IPS DF 6.9 (cell line): ENCODE data around the gene ZNF429.

Source experiments
- DNase-seq: peaks from one replicate; pipeline ENCODE4 v3.0.0-alpha.2; 2013; ENCODE audit warnings: low read depth, low spot score
- H3K27ac ChIP-seq: one replicate; pipeline ENCODE4 v1.5.1; 2013; ENCODE audit warnings: low read length, control low read depth
- H3K27me3 ChIP-seq: 2 replicates; pipeline ENCODE4 v1.6.1; 2013; ENCODE audit warnings: mild to moderate bottlenecking, low read length; ENCODE audit not compliant: control insufficient read depth, insufficient read depth
- H3K36me3 ChIP-seq: 2 replicates; pipeline ENCODE4 v1.6.1; 2013; ENCODE audit warnings: low read length; ENCODE audit not compliant: control insufficient read depth, insufficient read depth
- H3K4me1 ChIP-seq: 2 replicates; pipeline ENCODE4 v1.6.1; 2013; ENCODE audit warnings: low read length; ENCODE audit not compliant: control insufficient read depth, insufficient read depth
- H3K4me3 ChIP-seq: 2 replicates; pipeline ENCODE4 v1.5.1; 2013; ENCODE audit warnings: mild to moderate bottlenecking, low read length
- H3K9me3 ChIP-seq: 2 replicates; pipeline ENCODE4 v1.6.1; 2013; ENCODE audit warnings: low read length, inconsistent platforms; ENCODE audit not compliant: control insufficient read depth, insufficient read depth
- WGBS: extraction: QIAGEN DNeasy Blood & Tissue Kit; methylation state at CpG from one replicate; pipeline ENCODE4 v1.1.7; 2013; ENCODE audit warnings: mixed read lengths, missing lambda C conversion rate; ENCODE audit not compliant: insufficient read length, insufficient coverage; 5-methylcytosine and 5-hydroxymethylcytosine counted together

Gene ZNF429

DNA sequence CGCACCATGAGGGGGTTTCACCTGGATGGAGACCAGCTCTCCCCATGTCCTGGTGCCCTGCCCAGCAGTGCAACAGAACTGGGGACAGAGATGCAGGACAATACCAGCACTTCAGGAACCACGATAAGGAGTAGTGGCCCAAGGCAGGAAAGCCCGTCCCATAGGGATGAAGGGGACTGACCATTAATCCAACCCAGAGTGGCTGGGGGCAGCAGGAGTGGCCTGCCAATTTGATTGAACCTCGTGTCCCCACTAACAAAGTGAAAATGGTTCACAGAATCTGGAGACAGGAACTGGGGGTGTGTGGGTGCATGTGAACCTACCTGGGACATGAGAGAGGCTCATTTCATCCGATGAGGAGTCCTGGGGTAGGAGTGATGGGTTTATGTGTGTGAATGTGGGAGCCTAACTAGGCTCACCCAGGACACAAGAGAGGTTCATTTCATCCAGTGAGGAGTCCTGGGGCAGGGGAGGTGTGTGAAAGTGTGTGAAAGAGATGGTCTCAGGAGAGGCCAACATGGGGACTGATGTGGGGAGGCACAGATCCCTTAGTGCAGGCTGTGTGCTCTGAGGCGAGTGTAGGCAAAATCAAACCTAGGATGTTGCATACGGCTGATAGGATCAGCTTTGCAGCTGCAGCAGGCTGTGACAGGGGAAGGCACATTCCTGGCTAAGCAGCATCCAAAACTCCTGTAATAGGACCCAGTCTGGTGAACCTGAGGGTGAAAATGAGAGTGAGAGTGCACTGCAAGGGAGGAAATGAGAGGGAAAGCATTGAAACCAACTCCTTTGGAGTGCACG is 98.2 kb downstream of the ZNF429 start:
- H3K27ac ChIP-seq, result no peak overlapping the region
- WGBS, result no CpG with 5 or more reads among the region's 8 CpGs
- peaks cover 5% of the 10 kb centered on the region; the same call in 1 of the 2 replicates for H3K4me1 ChIP-seq
- H3K4me3 ChIP-seq, result no peak overlapping the region
- H3K36me3 ChIP-seq, result no peaks in the 10 kb centered on the region
- no peak for DNase-seq
- H3K27me3 ChIP-seq, result 0 out of 2 replicates have a peak, but pooled peaks cover 2% of the 10 kb centered on the region
- no peaks in the 10 kb centered on the region for H3K9me3 ChIP-seq

DNA sequence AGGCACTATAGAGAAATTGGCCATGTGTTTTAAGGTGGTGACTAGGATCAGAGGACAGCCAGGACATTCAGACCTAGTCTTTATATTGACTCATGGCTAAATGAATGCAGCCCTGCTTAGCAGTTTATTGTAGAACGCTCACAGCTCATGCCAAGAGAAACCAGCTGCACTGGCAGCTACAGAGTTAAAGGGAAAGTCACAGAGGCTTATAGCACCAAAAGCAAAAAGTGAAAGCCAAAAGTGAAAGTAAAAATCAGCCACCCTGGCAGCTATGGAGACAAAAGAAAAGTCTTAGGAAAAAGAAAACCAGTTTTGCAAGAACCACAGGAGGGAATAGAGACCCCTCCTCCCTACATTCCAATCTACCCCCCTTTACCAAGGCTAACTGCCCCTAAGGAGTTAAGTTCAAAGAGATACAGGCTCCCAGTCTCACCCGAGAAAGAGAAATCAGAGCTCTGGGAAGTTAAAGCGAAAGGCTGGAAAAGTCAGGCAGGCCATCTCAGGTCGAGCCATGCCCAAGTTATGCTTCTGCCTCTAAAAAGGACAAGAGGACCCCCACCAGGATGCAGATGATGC is 99.0 kb downstream of the ZNF429 start:
- H3K27me3 ChIP-seq, result 0 out of 2 replicates have a peak, but pooled peaks cover 2% of the 10 kb centered on the region
- DNase-seq, result no peak
- H3K4me1 ChIP-seq, result peaks cover 5% of the 10 kb centered on the region; the same call in 1 of the 2 replicates
- no CpG with 5 or more reads among the region's 4 CpGs for WGBS
- no peaks in the 10 kb centered on the region for H3K36me3 ChIP-seq
- no peaks in the 10 kb centered on the region for H3K9me3 ChIP-seq
- H3K4me3 ChIP-seq, result no peak overlapping the region
- no peak overlapping the region for H3K27ac ChIP-seq
